Tibial nerve (tissue), 4 donors: ENCODE results near the gene ETV1. TPM values are rescaled to one million over a fixed set of nuclear protein-coding genes. Genes with fewer than 3 reads are reported as not detected.

Experiments
- DNase-seq, 2 donors: peaks; one replicate each; pipeline ENCODE4 v3.0.0-alpha.2; 2019; ENCODE audit warnings: low spot score in 2 of 2
- H3K27ac ChIP-seq, 4 donors: fragments of 200-600 bp; sonication (generic) in 3 of 4; one replicate each; pipeline ENCODE4 v1.5.1; 2017 to 2019; ENCODE audit warnings: mild to moderate bottlenecking in 1 of 4
- H3K27me3 ChIP-seq, 2 donors: fragments of 200-600 bp; sonication (generic) in 1 of 2; one replicate each; pipeline versions ENCODE4 v1.5.1 to v1.6.0; 2017 to 2019
- H3K36me3 ChIP-seq, 3 donors: fragments of 200-600 bp; sonication (generic); one replicate each; pipeline ENCODE4 v1.5.1; 2018 to 2019
- H3K4me1 ChIP-seq, 4 donors: fragments of 200-600 bp; sonication (generic) in 3 of 4; one replicate each; pipeline ENCODE4 v1.5.1; 2017 to 2019
- H3K4me3 ChIP-seq, 4 donors: fragments of 200-600 bp; sonication (generic) in 3 of 4; one replicate each; pipeline ENCODE4 v1.5.1; 2017 to 2019; ENCODE audit warnings: mild to moderate bottlenecking in 1 of 4, moderate library complexity in 1 of 4
- H3K9me3 ChIP-seq, 4 donors: fragments of 200-600 bp; sonication (generic) in 3 of 4; one replicate each; pipeline ENCODE4 v1.5.1; 2017 to 2019
- CTCF ChIP-seq, 5 experiments: fragments of 200-600 bp in 3 of 5; fragments of 450-650 bp in 2 of 5; sonication (generic) in 3 of 5; IDR thresholded peaks; one replicate each; pipeline ENCODE4 v1.5.1; 2016 to 2019; ENCODE audit warnings: antibody characterized with exemption in 5 of 5, mild to moderate bottlenecking in 3 of 5, moderate library complexity in 2 of 5
- EP300 ChIP-seq, 2 donors: sonication (generic); formaldehyde crosslinking; IDR thresholded peaks; one replicate each; pipeline ENCODE4 v1.6.1; 2017; ENCODE audit warnings: antibody characterized with exemption in 2 of 2, mild to moderate bottlenecking in 1 of 2
- POLR2A ChIP-seq, 2 donors: fragments of 450-650 bp; IDR thresholded peaks; one replicate each; pipeline ENCODE4 v1.6.1; 2017; ENCODE audit warnings: antibody characterized with exemption in 2 of 2, mild to moderate bottlenecking in 2 of 2, moderate library complexity in 2 of 2
- WGBS, 2 donors: methylation state at CpG; one replicate each; pipeline ENCODE4 v1.1.5; 2018; 5-methylcytosine and 5-hydroxymethylcytosine counted together
- total RNA-seq, 4 donors: library from RNA; depleted of rRNA; stranded (reverse); fragments of >200 nt; gene quantifications; one replicate each; pipeline ENCODE4 v1.1.0, GENCODE V29; 2016

The ETV1 gene
- total RNA-seq, 4 donors from 2014 or later = 8.4 to 13.3 (median 10.5) TPM

- TF ChIP-seq EP300 (IDR thresholded peaks at IDR 0.05) (no peak), CTCF (IDR thresholded peaks at IDR 0.05) (no peak)
- WGBS, 2 donors = 66 to 70% methylated on average over 2 of the region's 2 CpGs
- Histone ChIP-seq H3K9me3 (no peaks in the 10 kb centered on the region), H3K4me3 (no peak overlapping the region), H3K36me3 (peaks cover 0 to 3% (median 0%) of the 10 kb centered on the region in 3 donors), H3K27me3 (no peaks in the 10 kb centered on the region), H3K27ac (no peak overlapping the region), H3K4me1 (no peaks in the 10 kb centered on the region)
- DNase-seq = no peak
Observed at GRCh38 chr7:13897819-13898218, 91.6 kb downstream of the ETV1 start.

GRCh38 chr7:13894954-13895353 lies 94.5 kb downstream of the ETV1 start:
- no peaks in the 10 kb centered on the region for H3K9me3 ChIP-seq
- no peaks in the 10 kb centered on the region for H3K27me3 ChIP-seq
- peaks cover 0 to 7% (median 0%) of the 10 kb centered on the region in 3 donors for H3K36me3 ChIP-seq
- DNase-seq = no peak
- TF ChIP-seq CTCF (IDR thresholded peaks at IDR 0.05) (no peak), POLR2A (IDR thresholded peaks at IDR 0.05) (no peak), EP300 (IDR thresholded peaks at IDR 0.05) (no peak)
- H3K27ac ChIP-seq = no peak overlapping the region
- 93 to 94% methylated on average over 4 of the region's 4 CpGs for WGBS, 2 donors
- no peaks in the 10 kb centered on the region for H3K4me1 ChIP-seq
- H3K4me3 ChIP-seq = no peak overlapping the region

- no peak for DNase-seq
- no peaks in the 10 kb centered on the region for H3K4me1 ChIP-seq
- H3K27me3 ChIP-seq = no peaks in the 10 kb centered on the region
- no peaks in the 10 kb centered on the region for H3K9me3 ChIP-seq
- no peak for TF ChIP-seq EP300 (IDR thresholded peaks at IDR 0.05)
- no peak for TF ChIP-seq CTCF (IDR thresholded peaks at IDR 0.05)
- no peak for TF ChIP-seq POLR2A (IDR thresholded peaks at IDR 0.05)
- H3K27ac ChIP-seq = no peak overlapping the region
- H3K36me3 ChIP-seq = peaks cover 0 to 7% (median 0%) of the 10 kb centered on the region in 3 donors
- 82 to 86% methylated on average over 2 of the region's 2 CpGs for WGBS, 2 donors
- H3K4me3 ChIP-seq = no peak overlapping the region
Observed at GRCh38 chr7:13894377-13894776, 95.1 kb downstream of the ETV1 start.

GRCh38 chr7:13890793-13891192 lies 98.7 kb downstream of the ETV1 start:
- 89 to 92% methylated on average over 4 of the region's 4 CpGs for WGBS, 2 donors
- no peak overlapping the region for H3K27ac ChIP-seq
- no peaks in the 10 kb centered on the region for H3K27me3 ChIP-seq
- H3K4me1 ChIP-seq = no peaks in the 10 kb centered on the region
- TF ChIP-seq POLR2A (IDR thresholded peaks at IDR 0.05) (no peak), EP300 (IDR thresholded peaks at IDR 0.05) (no peak), CTCF (IDR thresholded peaks at IDR 0.05) (no peak)
- no peak overlapping the region for H3K4me3 ChIP-seq
- peaks cover 0 to 7% (median 0%) of the 10 kb centered on the region in 3 donors for H3K36me3 ChIP-seq
- H3K9me3 ChIP-seq = no peaks in the 10 kb centered on the region
- no peak for DNase-seq

- H3K27ac ChIP-seq = no peak overlapping the region
- no peaks in the 10 kb centered on the region for H3K27me3 ChIP-seq
- H3K4me3 ChIP-seq = no peak overlapping the region
- no peaks in the 10 kb centered on the region for H3K9me3 ChIP-seq
- H3K4me1 ChIP-seq = no peaks in the 10 kb centered on the region
- TF ChIP-seq POLR2A (IDR thresholded peaks at IDR 0.05) = no peak
- no peak for TF ChIP-seq EP300 (IDR thresholded peaks at IDR 0.05)
- TF ChIP-seq CTCF (IDR thresholded peaks at IDR 0.05) = no peak
- no peaks in the 10 kb centered on the region for H3K36me3 ChIP-seq
- DNase-seq = no peak
- 65 to 83% methylated on average over 2 of the region's 2 CpGs for WGBS, 2 donors
Observed at GRCh38 chr7:13886356-13886755, 103.1 kb downstream of the ETV1 start.
